PC-3 (cell line): ENCODE data around the gene PTGIR. TPM values are rescaled to one million over a fixed set of nuclear protein-coding genes. Genes with fewer than 3 reads are reported as not detected.

Experiments used
- ATAC-seq: fragments of 200-7000 bp; cut with Tn5 transposase; 2 replicates; pipeline ENCODE4 v1.9.1; 2020; ENCODE audit warnings: mild to moderate bottlenecking, moderate library complexity
- BruUV-seq: library from RNA; stranded (reverse); fragments of 400-500 nt; replicated peaks from 2 replicates; lab custom pipeline; 2021; lab: Mats Ljungman, UMichigan
- CTCF ChIA-PET: fragments of 300-600 bp; sonication (Branson Sonifier 250); formaldehyde crosslinking; loops from one replicate; lab custom pipeline; 2022; ENCODE audit warnings: antibody characterized with exemption; lab: Charles Lee
- POLR2A ChIA-PET: fragments of 300-600 bp; sonication (Branson Sonifier 250); formaldehyde crosslinking; loops from one replicate; lab custom pipeline; 2022; ENCODE audit warnings: antibody characterized with exemption; ENCODE audit not compliant: unreplicated experiment; lab: Charles Lee
- DNase-seq: peaks from one replicate; pipeline ENCODE4 v3.0.0-alpha.2; 2015
- H2AFZ ChIP-seq: fragments of 300-600 bp; sonication (generic); 2 replicates; pipeline ENCODE4 v1.6.0; 2016; ENCODE audit warnings: antibody characterized with exemption, low read length
- H3F3A ChIP-seq: fragments of 300-600 bp; sonication (generic); one replicate; pipeline ENCODE4 v1.6.0; 2017; ENCODE audit warnings: antibody characterized with exemption, low read length, control low read depth, mild to moderate bottlenecking; ENCODE audit not compliant: unreplicated experiment
- H3K27ac ChIP-seq: fragments of 300-600 bp; sonication (generic); 2 replicates; pipeline ENCODE4 v1.5.1; 2016; ENCODE audit warnings: mild to moderate bottlenecking, low read length
- H3K27me3 ChIP-seq: fragments of 300-600 bp; sonication (generic); 2 replicates; pipeline ENCODE4 v1.6.1; 2016; ENCODE audit warnings: low read length, mixed read lengths
- H3K36me3 ChIP-seq: fragments of 300-600 bp; sonication (generic); 2 replicates; pipeline ENCODE4 v1.6.1; 2016; ENCODE audit warnings: low read depth, mixed run types, low read length, mixed read lengths
- H3K4me1 ChIP-seq: fragments of 300-600 bp; sonication (generic); 2 replicates; pipeline ENCODE4 v1.5.1; 2016; ENCODE audit warnings: low read length; ENCODE audit not compliant: insufficient read depth
- H3K4me2 ChIP-seq: fragments of 300-600 bp; sonication (generic); 2 replicates; pipeline ENCODE4 v1.6.0; 2016; ENCODE audit warnings: low read length
- H3K4me3 ChIP-seq: fragments of 300-600 bp; sonication (generic); 2 replicates; pipeline ENCODE4 v1.5.1; 2016; ENCODE audit warnings: mild to moderate bottlenecking, low read length, mixed read lengths
- H3K79me2 ChIP-seq: fragments of 300-600 bp; sonication (generic); 2 replicates; pipeline ENCODE4 v1.6.1; 2017; ENCODE audit warnings: low read length, mixed read lengths
- H3K9ac ChIP-seq: fragments of 300-600 bp; sonication (generic); 2 replicates; pipeline ENCODE4 v1.6.0; 2016; ENCODE audit warnings: mild to moderate bottlenecking, low read length
- H3K9me2 ChIP-seq: fragments of 300-600 bp; sonication (generic); replicated peaks from 2 replicates; pipeline ENCODE4 v1.6.1; 2016; ENCODE audit warnings: mixed run types, low read length, mixed read lengths
- H3K9me3 ChIP-seq: fragments of 300-600 bp; sonication (generic); 2 replicates; pipeline ENCODE4 v1.6.1; 2016; ENCODE audit warnings: low read length, mixed read lengths
- H4K20me1 ChIP-seq: fragments of 300-600 bp; sonication (generic); 2 replicates; pipeline ENCODE4 v1.6.1; 2016; ENCODE audit warnings: low read length, mixed read lengths
- CTCF ChIP-seq: fragments of 300-600 bp; sonication (generic); conservative IDR thresholded peaks from 2 replicates; pipeline ENCODE4 v1.5.1; 2017; ENCODE audit warnings: antibody characterized with exemption, low read depth, mild to moderate bottlenecking, low read length
- EZH2phosphoT487 ChIP-seq: fragments of 300-600 bp; sonication (generic); IDR thresholded peaks from 2 replicates; pipeline ENCODE4 v1.6.1; 2018; ENCODE audit warnings: mild to moderate bottlenecking, antibody characterized with exemption, low read length, borderline replicate concordance
- intact Hi-C: fragments of 100-400 bp; cut with micrococcal nuclease; formaldehyde crosslinking; loops from 2 replicates; pipeline ENCODE4 v1.9.0; 2023
- total RNA-seq: library from RNA; depleted of rRNA; stranded (reverse); fragments of >200 nt; gene quantifications from 2 replicates; pipeline ENCODE4 v1.2.3, GENCODE V29; 2014; rRNA removed

Gene PTGIR
- total RNA-seq, 1 experiment from 2014 or later = not detected

GRCh38 chr19:46571495-46571894 is 53.4 kb downstream of the PTGIR start:
- TF ChIP-seq CTCF (peak; percentile 25; the same call in 1 of the 2 replicates), EZH2phosphoT487 (no peak)
- no peak overlapping the region for H3K9ac ChIP-seq
- H3K27ac ChIP-seq = no peak overlapping the region
- DNase-seq (peak; percentile 38), ATAC-seq (peak; percentile 64; the same call in 1 of the 2 replicates)
- no peak overlapping the region for H2AFZ ChIP-seq
- no peak overlapping the region for H3K4me2 ChIP-seq
- intact Hi-C loops = no loop called here
- no peaks in the 10 kb centered on the region for H3K27me3 ChIP-seq
- no peaks in the 10 kb centered on the region for H3F3A ChIP-seq
- no peaks in the 10 kb centered on the region for H3K79me2 ChIP-seq
- H3K9me3 ChIP-seq = no peaks in the 10 kb centered on the region
- H3K4me3 ChIP-seq = no peak overlapping the region
- no peaks in the 10 kb centered on the region for H3K9me2 ChIP-seq
- ChIA-PET POLR2A (no interaction called here), CTCF (interaction anchor here (0.6 kb wide), 1 partner anchor 177 kb away, joined by 3 read pairs; no protein-coding TSS in a partner anchor)
- no peaks in the 10 kb centered on the region for H4K20me1 ChIP-seq
- H3K36me3 ChIP-seq = no peaks in the 10 kb centered on the region
- BruUV-seq = no TSS peak
- H3K4me1 ChIP-seq = no peaks in the 10 kb centered on the region

Other genes with a start within 250 kb of the PTGIR start
- not detected in 2 replicates for gene CCDC8, start 211.5 kb downstream of the PTGIR start, total RNA-seq
- gene PNMA8C, start 196.2 kb downstream of the PTGIR start, total RNA-seq = not detected in 2 replicates
- not detected in 2 replicates for gene PNMA8A, start 153.5 kb downstream of the PTGIR start, total RNA-seq
- gene PNMA8B, start 129.2 kb downstream of the PTGIR start, total RNA-seq = not detected in 2 replicates
- gene CALM3, start 23.8 kb downstream of the PTGIR start, total RNA-seq = 160 and 217 TPM in 2 replicates
- not detected in 2 replicates for gene GNG8, start 11.1 kb upstream of the PTGIR start, total RNA-seq
- gene DACT3, start 36.1 kb upstream of the PTGIR start, total RNA-seq = 1.9 and 3.1 TPM in 2 replicates
- gene PRKD2, start 92.0 kb upstream of the PTGIR start, total RNA-seq = 24.1 and 32.9 TPM in 2 replicates
- gene FKRP, start 121.0 kb upstream of the PTGIR start, total RNA-seq = 14.3 and 18.4 TPM in 2 replicates
- gene STRN4, start 121.4 kb upstream of the PTGIR start, total RNA-seq = 62.7 and 83.9 TPM in 2 replicates
- gene SLC1A5, start 163.5 kb upstream of the PTGIR start, total RNA-seq = 97.4 and 117 TPM in 2 replicates
- 245 and 330 TPM in 2 replicates for gene AP2S1, start 225.8 kb upstream of the PTGIR start, total RNA-seq
- gene ARHGAP35, start 235.9 kb upstream of the PTGIR start, total RNA-seq = 23.6 and 31.2 TPM in 2 replicates